ENCODE measurements around the gene RNASE12.
"Not testable (repeated sequence)": the region's sequence is repeated elsewhere in the genome, so short reads cannot be mapped to it uniquely, and the experiment has no call there.

Gene RNASE12

DNA sequence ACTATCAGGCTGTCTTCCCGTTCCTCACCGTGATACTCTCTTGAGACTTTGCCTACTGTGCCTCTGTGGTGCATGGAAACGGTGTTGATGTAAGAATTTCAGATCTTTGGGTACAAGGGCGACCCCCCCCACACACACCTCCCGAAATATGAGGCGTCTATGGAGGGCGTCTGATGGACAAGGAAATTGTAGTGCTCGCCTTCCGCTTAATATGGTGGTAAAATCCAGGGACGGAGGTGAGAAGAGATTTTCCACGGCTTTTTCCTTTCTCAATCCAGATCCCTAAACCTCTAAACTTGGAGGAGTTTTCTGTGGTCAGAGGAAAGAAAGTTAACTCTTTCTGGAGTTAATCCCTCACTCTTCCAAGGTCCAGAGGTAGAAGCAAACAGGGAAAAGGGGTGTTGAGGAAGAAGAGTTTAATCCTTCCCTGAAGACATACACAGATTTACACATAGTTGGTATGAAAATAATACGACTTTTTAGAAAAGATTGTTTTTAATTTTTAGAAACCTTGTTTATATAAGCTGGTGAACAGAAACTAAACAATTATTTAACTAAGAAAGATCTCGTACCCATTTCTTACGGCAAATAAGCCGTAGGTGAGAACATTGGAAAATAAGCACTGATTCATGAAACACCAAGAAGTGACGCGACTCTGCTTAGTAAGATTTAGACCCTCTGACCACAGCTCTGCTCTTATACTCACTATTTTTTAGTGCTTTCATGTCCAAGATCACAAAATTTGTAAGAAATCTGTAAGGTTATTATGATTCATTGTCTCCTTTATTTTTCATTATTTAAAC lies 23.1 kb upstream of the RNASE12 start:
- FAIRE-seq (no peak), DNase-seq (ENCODE audit: insufficient read length, low spot score) (no peak)

DNA sequence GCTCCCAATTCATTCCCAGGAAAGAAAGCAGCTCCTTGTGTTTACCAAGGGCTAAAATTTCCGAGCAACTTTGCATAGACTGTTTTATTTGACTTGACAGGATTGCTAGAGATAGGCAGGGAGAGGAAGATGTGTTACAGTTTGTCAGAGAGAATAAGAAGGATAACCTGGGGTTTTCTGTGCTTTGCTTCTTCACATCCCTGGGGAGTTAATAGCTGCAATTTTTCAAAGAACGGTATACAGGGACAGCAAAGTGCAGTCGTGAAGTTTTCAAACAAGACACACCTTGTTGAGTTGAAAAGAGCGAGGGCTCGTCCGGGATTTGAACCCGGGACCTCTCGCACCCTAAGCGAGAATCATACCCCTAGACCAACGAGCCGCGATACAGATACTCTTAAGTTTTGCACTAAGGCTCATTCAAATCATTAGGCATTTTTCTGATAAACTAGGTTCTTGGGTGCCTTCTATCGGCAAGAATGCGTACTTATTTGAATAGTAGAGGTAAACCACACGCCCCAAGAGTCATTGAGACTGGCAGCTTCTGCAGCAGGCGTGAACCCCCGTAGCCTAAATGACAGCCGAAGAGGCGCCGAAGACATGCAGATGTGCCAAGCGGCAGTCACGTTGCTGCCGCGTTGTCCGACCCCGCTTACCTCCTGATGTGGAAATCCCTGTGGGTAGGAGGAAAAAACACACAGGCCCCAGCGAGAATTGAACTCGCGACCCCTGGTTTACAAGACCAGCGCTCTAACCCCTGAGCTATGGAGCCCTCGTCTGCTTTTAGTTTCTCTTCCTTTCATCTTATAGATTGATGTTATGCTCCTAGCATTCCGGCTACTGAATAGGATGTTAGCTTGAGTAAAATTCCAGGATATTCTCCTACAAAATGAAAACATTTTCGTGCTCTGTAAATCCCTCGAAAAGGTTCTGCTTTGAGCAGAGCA lies 22.2 kb upstream of the RNASE12 start:
- FAIRE-seq = no peak

GRCh38 chr14:20612403-20612802 lies 21.2 kb upstream of the RNASE12 start:
- DNase-seq (ENCODE audit: insufficient read length, low spot score) = no peak
- FAIRE-seq = no peak

More for the DNA sequence above, 22.2 kb upstream of the RNASE12 start:
- peak; percentile 54 for DNase-seq (ENCODE audit: insufficient read length, low spot score)

GRCh38 chr14:20611277-20611676 lies 20.1 kb upstream of the RNASE12 start:
- FAIRE-seq = no peak
- DNase-seq (ENCODE audit: insufficient read length, low spot score) = no peak

GRCh38 chr14:20610002-20610765 lies 19.0 kb upstream of the RNASE12 start:
- DNase-seq (ENCODE audit: insufficient read length, low spot score) = no peak
- FAIRE-seq = no peak

DNA sequence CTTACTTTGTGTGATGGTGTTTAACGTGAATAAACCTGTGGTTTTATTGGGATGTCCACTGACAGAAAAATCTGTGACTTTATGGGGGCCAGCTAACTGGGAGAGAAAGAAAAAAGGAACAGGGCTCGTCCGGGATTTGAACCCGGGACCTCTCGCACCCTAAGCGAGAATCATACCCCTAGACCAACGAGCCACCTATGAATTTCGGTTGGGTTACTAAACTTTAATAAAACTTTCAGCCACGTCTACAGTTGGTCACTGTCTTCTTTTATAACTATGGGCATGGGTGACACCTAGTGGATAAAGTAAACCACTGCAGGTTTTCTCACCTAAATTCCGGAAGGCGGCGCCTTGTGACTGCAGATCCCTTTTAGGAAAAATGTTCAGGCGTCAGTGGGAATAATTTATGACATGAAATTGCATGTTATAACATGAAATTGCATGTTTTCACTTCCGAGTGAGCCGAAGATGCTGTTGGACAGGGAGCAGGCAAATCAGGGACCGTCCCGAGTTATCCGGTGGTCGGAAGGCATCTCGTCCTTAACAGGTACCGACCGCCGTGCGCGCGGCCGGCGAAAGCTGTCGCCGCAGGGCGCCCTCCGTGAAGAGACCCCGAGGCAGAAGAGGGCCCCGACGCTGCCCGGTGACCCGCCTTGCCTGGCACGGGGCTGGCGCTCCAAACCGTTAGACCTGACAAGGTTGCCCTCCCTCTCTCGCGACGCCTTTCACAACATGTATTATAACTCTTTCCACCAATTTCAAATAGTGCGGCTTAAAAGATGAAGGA lies 18.2 kb upstream of the RNASE12 start:
- DNase-seq (ENCODE audit: insufficient read length, low spot score) = peak; percentile 69
- no peak for FAIRE-seq

DNA sequence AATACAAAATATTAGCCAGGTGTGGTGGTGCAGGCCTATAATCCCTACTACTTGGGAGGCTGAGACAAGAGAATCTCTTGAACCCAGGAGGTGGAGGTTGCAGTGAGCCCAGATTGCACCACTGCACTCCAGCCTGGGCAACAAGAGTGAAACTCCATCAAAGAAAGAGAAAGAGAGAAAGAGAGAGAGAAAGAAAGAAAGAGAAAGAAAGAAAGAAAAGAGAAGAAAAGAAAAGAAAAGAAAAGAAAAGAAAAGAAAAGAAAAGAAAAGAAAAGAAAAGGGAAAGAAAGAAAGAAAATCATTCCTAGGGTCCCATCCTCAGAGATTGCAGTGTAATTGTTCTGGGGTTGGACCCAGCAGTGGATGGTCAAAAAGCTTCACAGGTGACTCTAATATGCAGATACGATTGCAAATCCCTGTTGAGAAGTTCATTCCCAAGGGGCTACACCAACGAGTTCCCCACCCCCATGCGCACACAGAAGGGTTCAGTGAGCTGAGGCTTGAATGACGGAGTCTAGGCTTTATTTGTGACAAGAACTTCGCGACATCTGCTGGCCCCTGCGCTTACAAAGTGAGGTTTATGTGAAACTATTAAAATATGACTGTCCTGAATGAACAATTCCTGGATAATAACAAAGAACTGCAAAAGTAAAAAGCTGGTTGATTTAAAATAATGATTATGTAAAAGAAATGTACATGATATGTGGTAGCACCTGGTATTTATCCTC lies 17.4 kb upstream of the RNASE12 start:
- DNase-seq (ENCODE audit: insufficient read length, low spot score) (no peak), FAIRE-seq (no peak)

GRCh38 chr14:20607617-20608016 lies 16.4 kb upstream of the RNASE12 start:
- DNase-seq (ENCODE audit: insufficient read length, low spot score) (no peak), FAIRE-seq (no peak)

DNA sequence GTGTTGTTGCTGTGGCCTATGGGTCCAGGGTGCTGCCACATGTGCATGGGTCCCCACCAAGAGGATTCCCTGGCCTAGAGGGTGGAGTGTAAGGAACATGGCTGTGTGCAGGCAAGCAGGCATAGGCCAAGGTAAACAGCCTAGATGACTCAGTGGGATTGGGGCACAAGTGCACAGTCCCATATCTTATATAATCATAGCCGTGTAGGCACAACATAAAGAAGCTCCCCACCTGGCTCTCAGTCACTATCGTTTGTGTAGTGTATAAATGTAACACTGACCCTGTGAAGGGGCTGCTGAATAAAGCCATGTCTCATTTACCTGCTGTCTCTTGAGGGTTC lies 15.7 kb upstream of the RNASE12 start:
- FAIRE-seq = no peak
- DNase-seq (ENCODE audit: insufficient read length, low spot score) = no peak

DNA sequence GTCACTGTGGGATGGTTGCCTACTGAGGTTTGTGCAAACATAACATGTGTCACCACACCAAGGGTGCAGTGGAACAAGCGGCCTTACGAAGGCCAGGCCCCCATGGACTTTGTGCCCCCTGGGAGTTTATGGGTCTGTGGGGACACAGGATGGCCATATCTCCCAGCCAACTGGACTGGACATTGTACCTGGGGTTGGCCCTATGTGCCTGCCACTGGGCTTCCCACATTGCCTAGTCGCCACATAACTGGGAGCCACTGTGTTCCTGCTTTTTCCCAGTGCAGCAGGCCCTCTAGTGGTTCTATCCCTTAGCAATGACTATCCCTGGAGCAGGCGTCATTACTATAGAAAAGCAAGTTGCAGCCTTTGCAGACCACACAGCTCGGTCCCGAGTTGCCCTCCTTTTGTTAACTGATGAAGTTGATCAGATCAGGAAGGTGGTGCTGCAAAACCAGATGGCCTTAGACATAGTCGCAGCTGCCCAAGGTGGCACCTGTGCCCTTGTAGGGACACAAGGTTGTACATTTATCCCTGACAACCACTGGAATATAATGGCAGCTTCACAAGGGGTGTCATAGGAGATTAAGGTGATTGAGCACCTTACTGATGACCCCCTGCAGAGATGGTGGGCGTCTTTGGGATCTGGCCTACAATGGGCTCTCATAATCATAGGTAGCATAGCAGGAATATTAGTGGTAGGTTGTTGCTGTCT lies 15.2 kb upstream of the RNASE12 start:
- no peak for DNase-seq (ENCODE audit: insufficient read length, low spot score)

GRCh38 chr14:20603813-20604690 lies 12.9 kb upstream of the RNASE12 start:
- DNase-seq (ENCODE audit: insufficient read length, low spot score) (no peak), FAIRE-seq (no peak)

More for the DNA sequence above, 15.2 kb upstream of the RNASE12 start:
- no peak for FAIRE-seq

DNA sequence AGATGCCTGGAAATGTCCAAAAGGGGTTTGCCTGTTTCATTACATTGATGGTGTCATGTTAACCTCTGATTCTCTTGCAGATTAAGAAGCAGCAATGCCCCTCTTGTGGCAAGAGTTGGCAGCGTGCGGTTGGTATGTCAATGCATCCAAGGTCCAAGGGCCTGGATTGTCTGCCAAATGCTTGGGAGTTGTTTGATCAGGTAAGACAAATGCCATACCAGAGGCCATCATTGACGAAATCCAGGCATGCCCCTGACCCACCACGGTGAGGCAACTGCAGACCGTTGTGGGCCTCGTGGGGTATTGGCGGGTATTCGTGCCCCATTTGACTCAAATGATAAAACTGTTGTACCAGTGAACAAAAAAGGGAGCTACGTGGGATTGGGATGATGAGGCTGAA lies 11.4 kb upstream of the RNASE12 start:
- FAIRE-seq = no peak
- DNase-seq (ENCODE audit: insufficient read length, low spot score) = no peak

DNA sequence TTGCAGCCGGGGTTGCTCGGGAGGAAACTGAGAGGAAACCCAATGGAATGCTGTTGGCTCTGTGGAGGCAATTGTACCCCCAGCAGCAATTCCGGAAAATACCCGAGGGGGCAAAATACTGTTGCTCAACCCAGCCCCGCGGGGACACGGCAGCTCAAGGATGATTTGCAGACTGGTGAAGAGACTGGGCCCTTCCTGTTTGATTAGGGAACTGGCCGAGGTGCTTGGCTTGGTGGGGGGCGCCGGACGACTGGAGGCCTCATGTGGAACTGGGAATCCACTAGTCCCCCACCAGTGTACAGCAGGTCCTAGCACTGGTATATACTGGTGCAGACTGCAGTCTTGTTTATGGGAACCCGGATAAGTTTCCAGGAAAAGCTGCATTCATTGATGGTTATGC lies 10.3 kb upstream of the RNASE12 start:
- DNase-seq (ENCODE audit: insufficient read length, low spot score) (no peak), FAIRE-seq (no peak)

GRCh38 chr14:20597108-20597507 lies 5.9 kb upstream of the RNASE12 start:
- no peak for FAIRE-seq
- DNase-seq (ENCODE audit: insufficient read length, low spot score) = no peak

DNA sequence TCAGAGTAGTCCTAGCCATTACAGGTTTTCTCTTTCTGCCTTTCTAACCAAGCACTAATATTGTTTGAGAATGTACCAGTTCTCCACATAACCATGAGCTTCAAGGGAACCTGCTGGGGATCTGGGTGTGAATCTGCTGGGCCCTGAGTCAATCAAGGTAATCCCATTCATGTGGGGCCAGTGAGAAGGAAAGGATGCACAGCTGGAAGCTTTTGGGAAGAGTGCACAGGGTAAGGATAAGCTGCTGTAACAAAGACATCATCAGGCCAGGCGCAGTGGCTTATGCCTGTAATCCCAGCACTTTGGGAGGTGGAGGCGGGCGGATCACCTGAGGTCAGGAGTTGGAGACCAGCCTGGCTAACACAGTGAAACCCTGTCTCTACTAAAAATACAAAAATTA lies 4.5 kb upstream of the RNASE12 start:
- FAIRE-seq; DNase-seq (ENCODE audit: insufficient read length, low spot score): not testable (repeated sequence)

DNA sequence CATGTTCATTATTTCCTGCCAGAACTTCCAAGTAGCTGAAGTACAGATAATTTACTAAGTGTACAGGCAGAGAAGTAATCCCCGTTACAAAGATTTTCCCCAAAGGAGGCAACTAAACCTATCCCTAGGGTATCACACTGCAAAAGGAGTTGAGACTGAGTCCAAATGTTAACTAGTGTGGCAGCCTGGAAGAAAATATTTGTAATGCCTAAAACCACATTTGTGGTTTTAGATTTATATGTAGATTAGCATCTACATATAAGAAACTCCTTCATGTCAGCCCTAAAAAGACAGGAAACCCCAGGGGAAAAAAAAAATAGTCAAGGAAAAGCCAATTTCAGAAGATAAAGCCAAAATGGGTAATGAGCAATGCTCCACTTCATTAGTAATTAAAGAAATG lies 1.4 kb upstream of the RNASE12 start:
- DNase-seq (ENCODE audit: insufficient read length, low spot score) (no peak), FAIRE-seq (no peak)

DNA sequence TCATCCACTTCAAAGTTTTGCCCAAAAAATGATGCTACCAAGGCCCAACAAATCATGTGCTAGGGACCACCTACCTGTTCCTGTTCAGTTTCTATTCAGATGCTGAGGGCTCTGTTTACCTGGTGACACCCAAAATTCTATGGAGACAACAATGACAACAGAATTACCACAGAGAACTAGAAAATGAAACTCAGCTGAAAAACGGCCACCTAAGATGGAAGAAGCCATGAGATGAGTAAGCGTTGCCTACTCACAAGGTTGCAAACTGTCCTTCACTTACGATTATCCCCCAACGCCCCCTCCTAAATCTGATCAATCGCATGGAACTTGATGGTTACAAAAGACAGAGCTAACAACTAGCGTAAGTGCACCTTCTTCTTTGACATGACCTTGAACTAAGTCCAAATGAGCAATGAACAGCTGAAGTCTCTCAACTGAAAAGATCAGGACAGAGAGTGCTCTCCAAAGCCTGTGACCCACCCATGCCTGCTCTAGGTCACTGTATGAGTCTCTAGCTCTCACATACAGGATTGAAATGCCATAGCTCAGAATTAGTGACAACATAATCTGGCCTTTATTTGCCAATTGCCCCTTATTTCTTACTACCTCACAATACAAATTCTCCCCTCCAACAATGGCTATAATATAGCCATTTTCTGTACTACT lies 3.6 kb downstream of the RNASE12 start, which contains the start of gene RNASE11:
TSS of gene RNASE11 (minus strand) at position 513 of the 666 bp plus-strand sequence.
- DNase-seq (ENCODE audit: insufficient read length, low spot score) (no peak), FAIRE-seq (no peak)
